GM12872 (cell line): ENCODE data around the gene LCA5L.

Experiments
- CTCF ChIP-seq: IDR thresholded peaks from 3 replicates; pipeline ENCODE4 v1.5.1; 2011; ENCODE audit warnings: low read depth, mild to moderate bottlenecking, low read length, moderate library complexity; ENCODE audit not compliant: insufficient read depth

LCA5L gene

DNA sequence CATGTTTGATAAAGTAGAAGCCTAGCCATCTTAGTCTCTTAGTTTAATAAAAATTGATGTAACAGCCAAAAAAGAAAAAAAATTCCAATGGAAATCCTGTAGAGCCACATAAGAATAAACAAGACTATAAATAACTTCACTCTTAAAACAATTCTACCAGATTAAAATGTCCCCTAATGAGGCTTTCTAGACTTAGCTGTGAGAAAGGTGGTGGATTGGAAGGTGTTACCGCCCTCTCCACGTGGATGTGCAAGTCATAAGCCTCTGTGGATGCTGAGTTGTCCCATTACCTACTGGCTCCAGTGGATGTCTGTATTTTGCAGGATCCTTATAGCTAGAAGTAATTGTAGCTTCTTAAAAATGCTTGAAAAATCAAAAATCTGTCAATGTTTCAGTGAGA is 14.6 kb downstream of the LCA5L start:
- no peak for TF ChIP-seq CTCF

- no peak for TF ChIP-seq CTCF
These were observed 15.1 kb downstream of the LCA5L start for GRCh38 chr21:39430457-39430856.

DNA sequence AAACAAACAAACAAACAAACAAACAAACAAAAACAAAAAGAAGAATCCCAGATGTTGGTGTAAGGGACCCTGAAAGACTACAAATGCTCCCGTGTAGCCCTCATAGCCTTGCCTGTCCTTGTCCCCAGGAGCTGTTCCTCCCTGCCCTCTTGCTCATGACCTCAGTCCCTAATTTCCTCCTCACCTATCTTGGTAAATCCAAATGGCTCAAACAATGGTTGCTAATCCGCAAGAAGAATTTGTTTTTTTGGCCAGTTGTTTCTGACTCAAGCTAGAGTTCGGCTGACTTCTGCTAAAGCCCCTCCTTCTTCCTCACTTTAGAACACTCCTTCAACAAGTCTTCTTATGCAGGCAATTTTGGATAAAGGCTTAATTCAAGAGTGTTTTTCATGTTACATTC is 15.6 kb downstream of the LCA5L start:
- TF ChIP-seq CTCF: no peak

- no peak for TF ChIP-seq CTCF
These were observed 16.1 kb downstream of the LCA5L start for GRCh38 chr21:39429445-39429844.

GRCh38 chr21:39422527-39423241 is 22.9 kb downstream of the LCA5L start:
- TF ChIP-seq CTCF: no peak

DNA sequence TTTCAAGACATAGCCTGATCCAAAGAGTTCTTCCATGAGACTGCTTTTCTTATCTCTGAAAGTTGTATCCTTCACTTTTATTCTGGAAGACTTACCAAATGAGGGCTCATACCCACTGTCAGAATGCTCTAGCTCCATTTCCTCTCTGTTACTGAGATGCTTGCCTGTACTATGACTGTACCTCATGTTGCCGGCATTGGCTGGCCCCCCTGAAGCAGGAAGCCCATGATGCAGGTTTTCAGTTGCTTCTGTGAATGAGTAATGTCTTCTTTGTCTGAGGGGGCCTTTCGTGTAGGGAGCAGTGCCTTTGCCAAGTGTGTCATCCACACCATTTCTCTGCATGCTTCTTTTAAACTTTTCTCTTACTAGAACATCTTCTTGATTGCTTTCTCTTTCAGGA is 39.5 kb downstream of the LCA5L start:
- no peak for TF ChIP-seq CTCF

GRCh38 chr21:39400173-39400572 is 45.4 kb downstream of the LCA5L start:
- TF ChIP-seq CTCF: no peak
